Mesendoderm (in vitro differentiated cells): ENCODE data around the gene ZNF296.

ENCODE experiments used
- DNase-seq: peaks from one replicate; pipeline ENCODE4 v3.0.0; 2013
- H2AK5ac ChIP-seq: 2 replicates; pipeline ENCODE4 v1.6.1; 2013; ENCODE audit warnings: low read length, inconsistent platforms
- H2BK120ac ChIP-seq: 2 replicates; pipeline ENCODE4 v1.6.1; 2013; ENCODE audit warnings: low read depth, mild to moderate bottlenecking, low read length, moderate library complexity, mixed read lengths
- H2BK15ac ChIP-seq: replicated peaks from 2 replicates; pipeline ENCODE4 v1.6.1; 2013; ENCODE audit warnings: low read depth, mild to moderate bottlenecking, moderate library complexity
- H2BK5ac ChIP-seq: 2 replicates; pipeline ENCODE4 v1.6.1; 2013; ENCODE audit warnings: low read length, inconsistent platforms
- H3K18ac ChIP-seq: 2 replicates; pipeline ENCODE4 v1.6.1; 2013; ENCODE audit warnings: mild to moderate bottlenecking, low read length, mixed read lengths
- H3K23ac ChIP-seq: one replicate; pipeline ENCODE4 v1.6.1; 2013; ENCODE audit warnings: low read length
- H3K27ac ChIP-seq: 2 replicates; pipeline ENCODE4 v1.5.1; 2013; ENCODE audit warnings: low read depth, mild to moderate bottlenecking, inconsistent platforms, low read length, moderate library complexity
- H3K27me3 ChIP-seq: 2 replicates; pipeline ENCODE4 v1.6.1; 2013; ENCODE audit warnings: low read length, control low read depth, mild to moderate bottlenecking, inconsistent platforms; ENCODE audit not compliant: insufficient read depth, poor library complexity
- H3K36me3 ChIP-seq: 2 replicates; pipeline ENCODE4 v1.6.1; 2013; ENCODE audit warnings: low read length, inconsistent platforms; ENCODE audit not compliant: control insufficient read depth, insufficient read depth
- H3K4ac ChIP-seq: one replicate; pipeline ENCODE4 v1.6.1; 2013; ENCODE audit warnings: low read depth, mild to moderate bottlenecking, low read length, moderate library complexity
- H3K4me1 ChIP-seq: 2 replicates; pipeline ENCODE4 v1.6.1; 2013; ENCODE audit warnings: low read depth, low read length, inconsistent platforms; ENCODE audit not compliant: control insufficient read depth
- H3K4me2 ChIP-seq: 2 replicates; pipeline ENCODE4 v1.6.1; 2013; ENCODE audit warnings: low read length
- H3K4me3 ChIP-seq: 2 replicates; pipeline ENCODE4 v1.5.1; 2013; ENCODE audit warnings: mild to moderate bottlenecking, low read length
- H3K56ac ChIP-seq: one replicate; pipeline ENCODE4 v1.6.1; 2013; ENCODE audit warnings: low read length
- H3K79me1 ChIP-seq: 2 replicates; pipeline ENCODE4 v1.6.1; 2013; ENCODE audit warnings: low read length, inconsistent platforms
- H3K79me2 ChIP-seq: 2 replicates; pipeline ENCODE4 v1.6.1; 2013; ENCODE audit warnings: mild to moderate bottlenecking, low read length; ENCODE audit not compliant: control insufficient read depth, insufficient read depth
- H3K9ac ChIP-seq: 2 replicates; pipeline ENCODE4 v1.6.1; 2013; ENCODE audit warnings: low read length, inconsistent platforms
- H4K5ac ChIP-seq: one replicate; pipeline ENCODE4 v1.6.1; 2013; ENCODE audit warnings: low read length
- H4K8ac ChIP-seq: one replicate; pipeline ENCODE4 v1.6.1; 2013; ENCODE audit warnings: low read depth, mild to moderate bottlenecking, control low read depth, low read length, moderate library complexity
- WGBS: extraction: QIAGEN DNeasy Blood & Tissue Kit; methylation state at CpG from one replicate; pipeline ENCODE4 v1.1.7; 2013; ENCODE audit warnings: low lambda C conversion rate, missing lambda C conversion rate; ENCODE audit not compliant: insufficient coverage; ENCODE audit errors: extremely low coverage; 5-methylcytosine and 5-hydroxymethylcytosine counted together

Gene ZNF296

DNA sequence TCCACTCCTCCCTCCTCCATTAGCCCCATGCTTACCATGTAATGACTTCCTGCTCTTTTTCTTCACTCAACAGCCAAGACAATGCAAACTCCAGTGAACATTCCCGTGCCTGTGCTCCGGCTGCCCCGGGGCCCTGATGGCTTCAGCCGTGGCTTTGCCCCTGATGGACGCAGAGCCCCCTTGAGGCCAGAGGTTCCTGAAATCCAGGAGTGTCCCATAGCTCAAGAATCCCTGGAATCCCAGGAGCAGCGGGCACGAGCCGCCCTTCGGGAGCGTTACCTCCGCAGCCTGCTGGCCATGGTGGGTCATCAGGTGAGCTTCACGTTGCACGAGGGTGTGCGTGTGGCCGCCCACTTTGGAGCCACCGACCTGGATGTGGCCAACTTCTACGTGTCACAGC is 13.8 kb upstream of the ZNF296 start:
- H3K27ac ChIP-seq, result no peak overlapping the region
- H2BK15ac ChIP-seq, result no peak overlapping the region
- H2AK5ac ChIP-seq, result no peak overlapping the region
- peaks cover 25% of the 10 kb centered on the region for H3K79me2 ChIP-seq
- H3K9ac ChIP-seq, result no peak overlapping the region
- H3K79me1 ChIP-seq, result peaks cover 18% of the 10 kb centered on the region
- H3K18ac ChIP-seq, result no peak overlapping the region
- no peak overlapping the region for H3K4me2 ChIP-seq
- H3K56ac ChIP-seq, result no peak overlapping the region
- H2BK5ac ChIP-seq, result no peak overlapping the region
- H3K4ac ChIP-seq, result no peak overlapping the region
- no peak overlapping the region for H4K5ac ChIP-seq
- no peak overlapping the region for H3K4me3 ChIP-seq
- peaks cover 2% of the 10 kb centered on the region for H3K4me1 ChIP-seq
- WGBS, result no CpG with 5 or more reads among the region's 17 CpGs
- no peak overlapping the region for H4K8ac ChIP-seq
- H3K23ac ChIP-seq, result no peak overlapping the region
- peak; percentile 84 for DNase-seq
- H2BK120ac ChIP-seq, result no peak overlapping the region
- no peaks in the 10 kb centered on the region for H3K36me3 ChIP-seq
- H3K27me3 ChIP-seq, result no peaks in the 10 kb centered on the region

DNA sequence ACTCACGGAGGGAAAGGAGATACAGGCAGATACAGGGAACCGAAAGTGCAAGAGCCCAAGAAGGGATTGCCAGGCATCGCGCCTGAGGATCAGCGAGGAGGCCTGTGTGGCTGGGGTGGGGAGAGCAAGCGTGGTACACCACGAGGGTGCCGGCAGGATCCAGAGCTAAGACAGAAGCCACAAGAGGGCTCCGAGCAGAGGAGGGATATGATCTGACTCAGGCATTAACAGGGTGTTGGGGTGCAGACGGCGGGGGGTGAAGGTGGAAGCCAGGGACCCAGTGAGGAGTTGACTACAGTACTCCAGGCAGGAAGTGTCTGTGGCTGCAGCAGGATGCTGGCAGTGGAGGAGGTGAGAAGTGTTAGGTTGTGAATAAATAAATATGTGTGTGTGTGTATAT is 11.3 kb upstream of the ZNF296 start:
- Histone ChIP-seq H3K79me1 (peaks cover 8% of the 10 kb centered on the region), H2BK5ac (no peak overlapping the region), H3K56ac (no peak overlapping the region), H4K5ac (no peak overlapping the region), H2BK15ac (no peak overlapping the region), H4K8ac (no peak overlapping the region), H3K4me3 (no peak overlapping the region), H3K27ac (no peak overlapping the region), H3K27me3 (no peaks in the 10 kb centered on the region), H3K4me1 (peaks cover 2% of the 10 kb centered on the region), H3K18ac (no peak overlapping the region), H3K23ac (no peak overlapping the region), H2AK5ac (no peak overlapping the region), H3K4ac (no peak overlapping the region), H3K79me2 (peaks cover 9% of the 10 kb centered on the region), H3K4me2 (no peak overlapping the region), H3K36me3 (no peaks in the 10 kb centered on the region), H2BK120ac (no peak overlapping the region), H3K9ac (no peak overlapping the region)
- no CpG with 5 or more reads among the region's 11 CpGs for WGBS
- DNase-seq, result no peak

DNA sequence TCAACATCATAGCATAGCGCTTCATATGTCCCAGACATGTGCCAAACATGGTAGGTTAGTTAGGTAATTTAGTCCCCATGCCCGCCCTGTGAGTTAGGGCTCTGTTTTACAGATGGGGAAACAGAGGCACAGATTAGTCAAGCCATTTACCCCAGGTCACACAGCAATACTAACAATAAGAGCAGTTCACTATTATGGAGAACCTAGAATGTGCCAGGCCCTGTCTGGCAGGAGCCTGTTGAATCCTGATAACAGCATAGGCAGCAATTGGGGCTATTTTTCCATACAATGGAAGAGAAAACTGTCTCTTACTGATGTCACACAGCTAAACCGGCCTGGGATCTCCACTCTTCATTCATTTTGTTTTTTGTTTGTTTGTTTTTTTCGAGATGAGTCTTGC is 10.2 kb upstream of the ZNF296 start:
- H3K18ac ChIP-seq, result no peak overlapping the region
- peaks cover 15% of the 10 kb centered on the region for H3K79me1 ChIP-seq
- no peak overlapping the region for H3K56ac ChIP-seq
- no peak overlapping the region for H3K27ac ChIP-seq
- no peak overlapping the region for H3K9ac ChIP-seq
- H3K23ac ChIP-seq, result no peak overlapping the region
- H2AK5ac ChIP-seq, result no peak overlapping the region
- no peak overlapping the region for H4K5ac ChIP-seq
- H3K4me1 ChIP-seq, result peaks cover 2% of the 10 kb centered on the region
- no peak overlapping the region for H3K4me3 ChIP-seq
- no peak overlapping the region for H3K4ac ChIP-seq
- no CpG with 5 or more reads among the region's 4 CpGs for WGBS
- peak; percentile 48 for DNase-seq
- H2BK120ac ChIP-seq, result no peak overlapping the region
- peaks cover 4% of the 10 kb centered on the region for H3K36me3 ChIP-seq
- no peaks in the 10 kb centered on the region for H3K27me3 ChIP-seq
- no peak overlapping the region for H2BK15ac ChIP-seq
- peaks cover 19% of the 10 kb centered on the region for H3K79me2 ChIP-seq
- no peak overlapping the region for H4K8ac ChIP-seq
- no peak overlapping the region for H2BK5ac ChIP-seq
- no peak overlapping the region for H3K4me2 ChIP-seq

DNA sequence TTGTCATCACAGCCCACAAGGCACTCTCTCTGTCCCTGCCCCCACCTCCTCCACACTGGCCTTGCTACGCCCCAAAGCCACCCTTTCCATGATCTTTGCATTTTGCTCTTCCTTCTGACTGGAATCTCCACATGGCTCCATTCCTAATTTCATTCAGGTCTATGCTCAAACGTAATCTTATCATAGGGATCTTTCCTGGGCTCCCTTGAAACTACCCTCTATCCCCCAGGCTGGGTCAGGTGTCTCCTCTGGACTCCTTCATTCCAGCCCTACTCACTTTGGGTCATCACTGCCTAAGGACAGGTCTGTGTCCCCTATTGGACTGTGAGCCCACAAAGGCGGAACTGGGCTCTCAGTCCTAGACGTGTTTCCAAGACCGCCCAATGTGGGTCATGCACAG is 5.9 kb upstream of the ZNF296 start:
- no CpG with 5 or more reads among the region's 5 CpGs for WGBS

DNA sequence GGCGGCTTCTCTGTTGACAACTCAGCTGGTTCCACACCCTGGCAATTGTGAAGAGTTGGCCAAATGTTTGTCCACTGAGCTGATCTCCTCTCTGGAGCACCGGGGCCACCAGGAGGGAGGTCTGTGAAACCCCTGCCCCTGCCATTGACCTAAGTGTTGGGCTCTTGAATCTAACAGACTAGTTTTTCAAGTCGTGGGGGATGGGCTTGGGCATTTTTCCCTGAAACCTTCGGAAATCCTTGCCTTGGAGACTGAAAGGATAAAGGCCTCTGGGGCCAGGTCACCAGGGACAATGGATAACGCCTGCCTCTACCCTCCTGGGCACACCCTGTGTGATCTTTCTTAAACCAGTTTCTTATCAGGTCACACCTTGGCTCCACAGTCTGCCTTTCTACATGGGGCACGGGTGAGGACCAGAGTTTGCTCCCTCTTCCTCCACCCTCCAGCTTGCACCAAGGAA is 3.7 kb upstream of the ZNF296 start:
- Histone ChIP-seq H2AK5ac (peak overlapping the region; percentile 58), H4K8ac (no peak overlapping the region), H3K4me1 (peaks cover 6% of the 10 kb centered on the region), H3K56ac (peak overlapping the region; percentile 98), H3K23ac (no peak overlapping the region), H3K36me3 (peaks cover 4% of the 10 kb centered on the region), H3K9ac (peak overlapping the region; percentile 98), H3K79me2 (peaks cover 29% of the 10 kb centered on the region), H2BK120ac (no peak overlapping the region), H3K4me3 (peak overlapping the region; percentile 93), H3K18ac (peak overlapping the region; percentile 54), H2BK15ac (no peak overlapping the region), H3K27ac (peak overlapping the region; percentile 88), H3K4me2 (peak overlapping the region; percentile 49), H3K27me3 (no peaks in the 10 kb centered on the region), H2BK5ac (peak overlapping the region; percentile 79), H3K79me1 (peaks cover 9% of the 10 kb centered on the region), H4K5ac (no peak overlapping the region), H3K4ac (peak overlapping the region; percentile 2)
- no CpG with 5 or more reads among the region's 6 CpGs for WGBS
- peak; percentile 86 for DNase-seq

More for the DNA sequence above, 5.9 kb upstream of the ZNF296 start:
- peaks cover 14% of the 10 kb centered on the region for H3K79me1 ChIP-seq
- H2BK120ac ChIP-seq, result no peak overlapping the region
- H4K8ac ChIP-seq, result no peak overlapping the region
- H2BK5ac ChIP-seq, result no peak overlapping the region
- no peak overlapping the region for H3K23ac ChIP-seq
- H3K18ac ChIP-seq, result no peak overlapping the region
- H3K9ac ChIP-seq, result no peak overlapping the region
- no peak overlapping the region for H3K56ac ChIP-seq
- no peak overlapping the region for H3K4me2 ChIP-seq
- H2BK15ac ChIP-seq, result no peak overlapping the region
- H3K36me3 ChIP-seq, result peaks cover 4% of the 10 kb centered on the region
- H2AK5ac ChIP-seq, result no peak overlapping the region
- no peak for DNase-seq
- peaks cover 34% of the 10 kb centered on the region for H3K79me2 ChIP-seq
- no peaks in the 10 kb centered on the region for H3K27me3 ChIP-seq
- peaks cover 7% of the 10 kb centered on the region for H3K4me1 ChIP-seq
- H3K27ac ChIP-seq, result no peak overlapping the region
- no peak overlapping the region for H3K4me3 ChIP-seq
- no peak overlapping the region for H4K5ac ChIP-seq
- no peak overlapping the region for H3K4ac ChIP-seq
